8988T (cell line): ENCODE data around the gene ATP2A3.
"Not testable (repeated sequence)": the region's sequence is repeated elsewhere in the genome, so short reads cannot be mapped to it uniquely, and the experiment has no call there.

Source experiments
- DNase-seq: peaks from one replicate; pipeline ENCODE4 v3.0.0; 2011

Gene ATP2A3

GRCh38 chr17:3964203-3965117 is at the start of gene ATP2A3:
TSS of gene ATP2A3 (minus strand) at chr17:3964437. CDS start at chr17:3964291, 146 bp downstream.
- DNase-seq: peak; percentile 70

DNA sequence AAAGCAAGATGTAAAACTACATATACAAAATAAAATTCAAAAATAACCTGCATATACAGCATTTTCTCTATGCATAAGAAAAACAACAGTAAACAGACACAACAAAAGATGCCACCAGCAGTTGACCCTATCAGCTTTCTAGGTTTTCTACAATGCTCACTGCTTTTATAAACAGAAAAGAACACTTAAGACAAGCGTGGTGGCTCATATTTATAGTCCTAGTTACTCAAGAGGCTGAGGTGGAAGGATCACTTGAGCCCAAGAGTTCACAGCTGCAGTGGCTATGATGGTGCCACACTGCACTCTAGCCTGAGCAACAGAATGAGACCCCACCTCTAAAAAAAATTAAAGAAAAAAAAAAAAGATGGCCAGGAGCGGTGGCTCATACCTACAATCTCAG is 46.5 kb upstream of the ATP2A3 start:
- no peak for DNase-seq

- no peak for DNase-seq
These were observed 45.0 kb upstream of the ATP2A3 start for GRCh38 chr17:4009186-4009785.

DNA sequence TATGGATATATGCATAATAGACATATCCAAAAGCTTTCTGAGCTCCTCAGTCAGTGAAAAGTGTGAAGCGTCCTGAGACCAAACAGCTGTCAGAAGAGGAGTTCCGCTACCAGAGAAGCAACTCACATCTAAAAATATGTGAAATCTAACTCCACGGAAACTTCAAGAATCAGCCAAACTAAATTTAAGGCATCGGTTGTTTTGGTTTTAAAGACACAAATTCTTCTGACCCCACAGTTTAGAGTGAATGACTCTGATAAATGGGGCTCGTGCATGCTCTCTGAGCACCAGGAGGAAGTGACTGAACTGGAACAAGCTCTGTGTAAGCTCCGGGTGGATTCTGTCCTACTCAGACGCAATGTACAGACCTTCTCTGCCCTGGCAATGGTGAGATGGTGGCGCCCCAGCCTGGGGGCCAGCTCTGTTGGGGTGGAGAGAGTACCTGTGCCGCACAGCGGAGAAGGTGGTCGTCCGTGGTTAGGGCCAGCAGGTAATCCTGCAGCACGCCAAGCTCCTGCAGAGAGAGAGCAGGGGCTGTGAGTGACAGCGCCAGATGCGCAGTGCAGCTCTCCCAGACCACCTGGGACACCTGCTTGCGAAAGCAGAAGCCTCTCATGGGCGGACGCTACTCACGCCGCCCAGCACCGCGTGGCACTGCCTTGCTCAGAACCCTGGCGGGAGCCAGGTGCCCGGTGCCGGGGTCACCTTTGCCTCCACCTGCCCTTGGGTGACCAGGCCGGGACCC is 44.4 kb upstream of the ATP2A3 start:
- no peak for DNase-seq

DNA sequence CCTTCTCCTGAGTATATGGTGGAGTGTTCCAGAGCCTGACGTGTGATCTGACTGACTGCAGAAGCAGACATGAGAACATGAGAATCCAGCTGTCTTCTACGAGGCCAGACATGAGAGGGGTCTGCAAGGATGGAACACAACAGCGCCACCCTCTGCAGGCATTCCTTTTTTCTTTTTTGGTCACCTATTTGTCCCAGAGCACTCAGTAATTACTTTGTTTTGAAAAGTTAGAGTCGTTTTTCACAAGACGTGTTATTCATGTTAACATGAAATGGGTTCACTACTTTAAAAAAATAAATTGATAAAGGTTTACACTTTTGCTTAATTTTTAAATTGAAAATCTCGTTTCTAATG is 43.8 kb upstream of the ATP2A3 start:
- no peak for DNase-seq

- no peak for DNase-seq
These were observed 43.3 kb upstream of the ATP2A3 start for GRCh38 chr17:4007346-4008081.

GRCh38 chr17:4006745-4007211 is 42.5 kb upstream of the ATP2A3 start:
- DNase-seq: no peak

GRCh38 chr17:4006165-4006589 is 41.9 kb upstream of the ATP2A3 start:
- DNase-seq: no peak

GRCh38 chr17:4005296-4006164 is 41.3 kb upstream of the ATP2A3 start:
- no peak for DNase-seq

DNA sequence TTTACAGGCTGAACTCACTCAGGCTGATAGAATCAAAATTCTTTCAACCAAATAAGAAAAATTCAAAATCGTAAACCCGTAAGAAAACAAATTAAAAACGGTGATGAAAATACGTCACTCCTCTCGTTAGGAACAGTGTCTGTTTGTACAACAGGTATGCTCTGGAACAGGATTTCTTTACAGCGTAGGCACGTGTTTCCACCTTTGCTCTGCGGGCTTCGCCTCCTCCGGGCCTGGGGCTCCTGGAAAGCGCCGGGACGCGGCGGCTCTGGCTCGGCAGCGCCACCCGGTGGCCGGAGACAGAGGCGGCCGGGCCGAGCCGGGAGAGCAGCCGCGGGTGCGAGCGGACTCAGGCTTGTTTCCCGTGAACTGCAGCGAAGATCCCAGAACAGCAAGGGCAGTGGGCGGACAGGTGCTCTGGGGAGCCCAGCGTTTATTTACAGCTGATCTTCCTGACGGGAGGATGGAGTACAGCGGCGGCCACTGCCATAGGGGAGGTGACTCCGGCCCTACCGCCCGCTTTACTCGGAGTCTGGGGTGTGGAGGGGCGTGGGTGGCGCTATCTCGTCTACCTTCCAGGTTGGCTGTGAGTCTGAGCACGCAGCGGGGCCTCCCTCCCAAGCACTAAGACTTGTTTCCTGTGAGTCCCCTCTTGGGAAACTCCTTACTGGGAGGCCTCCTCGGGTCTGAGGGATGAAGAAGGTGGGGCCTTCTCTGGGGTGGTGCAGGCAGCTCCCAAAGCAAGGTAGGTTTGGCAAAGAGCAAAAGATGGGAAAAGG is 40.5 kb upstream of the ATP2A3 start:
- DNase-seq: peak; percentile 83

DNA sequence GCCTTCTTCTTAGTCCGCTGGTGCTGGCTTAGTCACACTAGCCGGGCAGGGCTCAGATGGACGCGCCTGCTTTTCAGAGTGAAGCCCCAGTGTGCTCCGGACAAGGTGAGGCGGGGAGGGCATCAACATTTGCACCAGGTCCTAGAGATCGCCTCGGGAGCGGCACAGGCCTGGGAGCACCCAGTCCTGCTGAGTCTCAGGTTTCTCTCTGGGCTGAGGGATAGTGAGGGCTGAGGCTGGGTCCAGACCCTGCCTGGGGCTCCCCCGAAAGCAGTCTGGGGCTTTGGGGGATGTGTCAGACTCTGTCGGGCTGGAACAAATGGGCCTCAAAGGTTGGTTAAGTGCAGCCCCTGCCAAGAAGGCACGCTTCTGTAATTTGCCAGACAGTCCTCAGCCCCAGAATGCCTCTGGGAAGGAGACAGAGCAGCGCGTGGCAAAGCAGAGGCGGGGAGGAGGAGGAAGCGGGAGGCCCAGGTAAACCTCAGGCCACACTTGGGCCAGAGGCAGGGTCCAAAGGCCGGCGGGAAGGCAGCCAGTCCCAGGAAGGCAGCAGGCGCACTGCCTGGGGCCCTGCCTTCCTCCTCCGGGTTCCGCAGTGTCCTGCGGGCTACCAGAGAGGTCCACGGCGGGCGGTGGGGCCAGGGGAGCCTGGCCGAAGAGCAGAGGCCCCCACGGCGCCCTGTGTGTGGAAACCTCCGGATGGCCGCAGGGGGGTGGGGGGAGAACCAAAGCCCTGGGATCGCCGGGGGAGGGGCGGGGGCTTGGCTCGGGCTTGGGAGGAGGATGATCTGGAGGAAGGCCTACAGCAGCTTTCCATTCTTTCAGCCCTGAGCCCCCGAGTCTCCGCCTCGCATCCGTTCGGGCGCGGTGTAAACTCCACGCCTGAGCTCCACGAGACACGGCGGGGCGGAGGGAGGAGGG is 39.5 kb upstream of the ATP2A3 start:
- no peak for DNase-seq

DNA sequence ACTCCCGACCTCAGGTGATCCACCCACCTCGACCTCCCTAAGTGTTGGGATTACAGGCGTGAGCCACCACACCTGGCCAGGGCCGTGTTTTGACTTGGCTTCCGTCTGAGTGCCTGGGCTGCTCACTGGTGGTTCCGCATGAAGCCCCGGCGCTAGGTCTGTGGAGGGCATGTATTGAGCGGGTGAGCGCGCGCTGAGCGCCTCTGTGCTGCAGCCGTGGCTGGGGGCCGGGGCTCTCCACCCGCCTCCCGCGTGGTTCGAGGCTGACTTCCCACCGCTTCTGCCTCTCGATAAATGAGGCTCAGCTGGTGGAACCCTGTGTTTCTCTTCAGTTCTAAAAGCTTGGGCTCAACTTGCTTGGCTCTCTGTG is 38.9 kb upstream of the ATP2A3 start:
- no peak for DNase-seq

DNA sequence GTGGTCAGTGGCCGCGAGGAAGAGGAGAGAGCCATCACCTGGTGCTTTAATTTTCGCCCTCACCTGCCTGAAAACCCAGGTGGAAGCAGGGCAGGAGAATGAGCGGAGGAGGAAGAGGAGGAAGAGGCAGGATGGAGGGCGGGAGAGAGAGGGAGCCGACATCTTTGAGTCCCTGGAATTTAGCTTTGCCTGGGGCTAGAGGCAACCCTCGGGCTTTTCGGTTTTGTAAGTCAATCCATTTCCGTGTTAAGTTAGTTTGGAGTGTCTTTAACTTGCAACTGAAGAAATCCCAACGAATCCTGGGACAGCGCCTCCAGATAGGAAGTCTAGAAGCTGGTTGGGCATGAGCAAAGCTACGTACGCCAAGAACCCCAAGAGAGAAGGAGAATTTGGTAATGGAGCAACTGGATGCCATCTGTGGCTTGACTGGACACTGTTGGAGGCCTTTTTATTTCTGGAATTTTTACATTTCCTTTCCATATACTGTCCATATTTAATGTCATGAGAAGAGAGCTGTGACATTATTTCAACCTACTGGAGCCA is 36.9 kb upstream of the ATP2A3 start:
- no peak for DNase-seq

- no peak for DNase-seq
These were observed 34.2 kb upstream of the ATP2A3 start for GRCh38 chr17:3998436-3998835.

DNA sequence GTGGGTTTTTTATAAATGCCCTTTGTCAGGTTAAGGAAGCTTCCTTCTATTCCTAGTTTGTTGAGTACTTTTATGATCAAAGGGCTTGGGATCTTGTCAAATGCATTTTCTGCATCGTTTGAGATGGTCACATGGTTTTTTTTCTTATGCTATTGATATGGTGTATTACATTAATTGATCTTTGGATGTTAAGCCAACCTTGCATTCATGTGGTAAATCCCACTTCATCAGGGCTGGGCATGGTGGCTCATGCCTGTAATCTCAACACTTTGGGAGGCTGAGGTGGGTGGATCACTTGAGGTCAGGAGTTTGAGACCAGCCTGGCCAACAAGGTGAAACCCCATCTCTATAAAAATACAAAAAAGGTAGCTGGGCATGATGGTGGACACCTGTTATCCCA is 30.8 kb upstream of the ATP2A3 start:
- no peak for DNase-seq

GRCh38 chr17:3994221-3994576 is 30.0 kb upstream of the ATP2A3 start:
- DNase-seq: no peak

GRCh38 chr17:3993493-3994220 is 29.4 kb upstream of the ATP2A3 start:
- DNase-seq: no peak

DNA sequence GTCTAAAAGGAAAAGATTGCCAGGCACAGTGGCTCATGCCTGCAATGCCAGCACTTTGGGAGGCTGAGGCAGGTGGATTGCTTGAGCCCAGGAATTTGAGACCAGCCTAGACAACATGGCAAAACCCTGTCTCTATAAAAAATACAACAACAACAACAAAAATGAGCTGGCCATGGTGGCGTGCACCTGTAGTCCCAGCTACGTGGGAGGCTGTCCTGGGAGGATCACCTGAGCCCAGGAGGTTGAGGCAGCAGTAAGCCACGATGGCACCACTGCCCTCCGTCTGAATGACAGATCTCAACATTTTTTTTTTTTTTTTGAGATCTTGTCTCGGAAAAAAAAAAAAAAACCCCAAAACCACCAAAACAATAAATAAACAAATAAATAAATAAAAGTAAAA is 28.1 kb upstream of the ATP2A3 start:
- DNase-seq: no peak

GRCh38 chr17:3991699-3992098 is 27.5 kb upstream of the ATP2A3 start:
- DNase-seq: not testable (repeated sequence)
